ENCODE measurements around the gene CLDN7. TPM values are rescaled to one million over a fixed set of nuclear protein-coding genes. Genes with fewer than 3 reads are reported as not detected.
A peak's percentile ranks its signal among the peaks of the same experiment; 100 is the strongest.

The CLDN7 gene
- total RNA-seq, 2 experiments from 2014 or later, result 1.5 to 1.7 TPM

GRCh38 chr17:7219812-7220592 is 42.3 kb downstream of the CLDN7 start, which contains the start of the genes ACADVL and DLG4:
ACADVL (plus strand) TSS chr17:7219938; CDS start chr17:7219985, 47 bp downstream.
DLG4 (minus strand) TSS chr17:7219836.
- ATAC-seq (peak; percentile 74), DNase-seq (peak; percentile 96)
- Mint-ChIP-seq H3K36me3 (ENCODE audit: low read depth) (peaks cover 28% of the 10 kb centered on the region), H3K27ac (peak within 1 kb of the TSS; percentile 94), H3K27me3 (no peaks in the 10 kb centered on the region), H3K9me3 (no peaks in the 10 kb centered on the region), H3K4me1 (ENCODE audit: low read depth) (peaks cover 55% of the 10 kb centered on the region), H3K4me3 (peak within 1 kb of the TSS; percentile 94)
- POLR2A ChIA-PET, result interaction anchor here (0.7 to 13.2 kb wide), 15 partner anchors 15 to 356 kb away, joined by 3 to 261 read pairs (median 4); partner anchors contain the start of genes ACAP1, CTDNEP1, DVL2 and ELP5
- intact Hi-C loops (cut with micrococcal nuclease), result no loop called here
- TF ChIP-seq CTCF (IDR thresholded peaks at IDR 0.05), result no peak
- CTCF ChIA-PET, result interaction anchor here (0.7 to 3.6 kb wide), 14 partner anchors 10 to 175 kb away, joined by 3 to 41 read pairs (median 4); partner anchors contain the start of genes DVL2, GABARAP and PHF23

GRCh38 chr17:7219229-7219811 is 43.0 kb downstream of the CLDN7 start:
- ATAC-seq, result no peak
- intact Hi-C loops (cut with micrococcal nuclease), result no loop called here

GRCh38 chr17:7218758-7219157 is 43.5 kb downstream of the CLDN7 start:
- ATAC-seq (no peak), DNase-seq (no peak)
- Mint-ChIP-seq H3K27me3 (no peaks in the 10 kb centered on the region), H3K36me3 (ENCODE audit: low read depth) (peaks cover 24% of the 10 kb centered on the region), H3K4me3 (peak overlapping the region; percentile 94), H3K4me1 (ENCODE audit: low read depth) (peaks cover 66% of the 10 kb centered on the region), H3K27ac (peak overlapping the region; percentile 94), H3K9me3 (no peaks in the 10 kb centered on the region)
- POLR2A ChIA-PET, result interaction anchor here (1.0 to 13.2 kb wide), 5 partner anchors 18 to 355 kb away, joined by 3 to 261 read pairs (median 5); partner anchors contain the start of genes CTDNEP1, DVL2, GABARAP and PHF23
- no peak for TF ChIP-seq CTCF (IDR thresholded peaks at IDR 0.05)
- CTCF ChIA-PET, result interaction anchor here (0.7 to 3.1 kb wide), 4 partner anchors 15 to 173 kb away, joined by 3 to 41 read pairs (median 20); partner anchors contain the start of genes DVL2, GABARAP, PHF23 and SLC2A4
- intact Hi-C loops (cut with micrococcal nuclease), result no loop called here

More at GRCh38 chr17:7219229-7219811, 43.0 kb downstream of the CLDN7 start:
- DNase-seq, result no peak
- H3K36me3 Mint-ChIP-seq (ENCODE audit: low read depth), result peaks cover 28% of the 10 kb centered on the region
- TF ChIP-seq CTCF (IDR thresholded peaks at IDR 0.05), result no peak
- H3K9me3 Mint-ChIP-seq, result no peaks in the 10 kb centered on the region
- peak overlapping the region; percentile 94 for H3K4me3 Mint-ChIP-seq
- peak overlapping the region; percentile 94 for H3K27ac Mint-ChIP-seq
- H3K27me3 Mint-ChIP-seq, result no peaks in the 10 kb centered on the region
- CTCF ChIA-PET, result interaction anchor here (0.7 to 3.6 kb wide), 8 partner anchors 14 to 174 kb away, joined by 3 to 41 read pairs (median 12); partner anchors contain the start of genes DVL2, GABARAP, PHF23 and SLC2A4
- H3K4me1 Mint-ChIP-seq (ENCODE audit: low read depth), result peaks cover 61% of the 10 kb centered on the region
- POLR2A ChIA-PET, result interaction anchor here (0.7 to 13.2 kb wide), 8 partner anchors 15 to 355 kb away, joined by 3 to 261 read pairs (median 5); partner anchors contain the start of genes ACAP1, CTDNEP1, DVL2 and GABARAP

- H3K4me1 Mint-ChIP-seq (ENCODE audit: low read depth), result peaks cover 72% of the 10 kb centered on the region
- H3K9me3 Mint-ChIP-seq, result no peaks in the 10 kb centered on the region
- no peak for TF ChIP-seq CTCF (IDR thresholded peaks at IDR 0.05)
- intact Hi-C loops (cut with micrococcal nuclease), result no loop called here
- no peaks in the 10 kb centered on the region for H3K27me3 Mint-ChIP-seq
- peak overlapping the region; percentile 72 for H3K27ac Mint-ChIP-seq
- ATAC-seq, result no peak
- POLR2A ChIA-PET, result interaction anchor here (1.0 to 13.2 kb wide), 2 partner anchors 19 to 173 kb away, joined by 3 to 261 read pairs; partner anchors contain the start of genes DVL2, GABARAP and PHF23
- peak overlapping the region; percentile 60 for H3K4me3 Mint-ChIP-seq
- peaks cover 18% of the 10 kb centered on the region for H3K36me3 Mint-ChIP-seq (ENCODE audit: low read depth)
- DNase-seq, result peak; percentile 34
- CTCF ChIA-PET, result no interaction called here
Observed at GRCh38 chr17:7218166-7218565, 44.1 kb downstream of the CLDN7 start.
